ENCODE measurements around the gene MXRA7.

MXRA7 gene

DNA sequence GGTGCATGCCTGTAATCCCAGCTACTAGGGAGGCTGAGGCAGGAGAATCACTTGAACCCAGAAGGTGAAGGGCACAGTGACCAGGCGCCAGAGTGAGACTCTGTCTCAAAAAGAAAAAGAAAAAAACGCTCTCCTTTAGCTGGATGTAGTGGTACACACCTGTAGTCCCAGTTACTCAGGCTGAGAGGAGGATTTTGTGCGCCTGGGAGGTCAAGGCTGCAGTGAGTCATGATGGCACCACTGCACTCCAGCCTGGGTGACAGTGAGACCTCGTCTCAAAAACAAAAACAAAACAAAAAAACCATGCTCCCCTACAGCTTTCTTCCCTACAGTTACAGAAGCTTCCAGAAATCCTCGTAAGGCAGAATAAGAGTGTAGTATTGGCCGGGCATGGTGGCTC, 34.1 kb downstream of the MXRA7 start:
- no peak overlapping the region for H3K4me3 ChIP-seq
- peaks cover 17 to 47% (median 36%) of the 10 kb centered on the region in 3 donors for H3K36me3 ChIP-seq
- H3K4me1 ChIP-seq, result peaks cover 0 to 15% (median 7%) of the 10 kb centered on the region in 4 donors
- H3K9me3 ChIP-seq, result no peaks in the 10 kb centered on the region
- intact Hi-C loops (cut with DNase I; ENCODE audit: low total_unique reads), result no loop called here
- no peak overlapping the region for H3K27ac ChIP-seq
- no peaks in the 10 kb centered on the region for H3K27me3 ChIP-seq
- DNase-seq, result no peak
- TF ChIP-seq CTCF (IDR thresholded peaks at IDR 0.05), result no peak

DNA sequence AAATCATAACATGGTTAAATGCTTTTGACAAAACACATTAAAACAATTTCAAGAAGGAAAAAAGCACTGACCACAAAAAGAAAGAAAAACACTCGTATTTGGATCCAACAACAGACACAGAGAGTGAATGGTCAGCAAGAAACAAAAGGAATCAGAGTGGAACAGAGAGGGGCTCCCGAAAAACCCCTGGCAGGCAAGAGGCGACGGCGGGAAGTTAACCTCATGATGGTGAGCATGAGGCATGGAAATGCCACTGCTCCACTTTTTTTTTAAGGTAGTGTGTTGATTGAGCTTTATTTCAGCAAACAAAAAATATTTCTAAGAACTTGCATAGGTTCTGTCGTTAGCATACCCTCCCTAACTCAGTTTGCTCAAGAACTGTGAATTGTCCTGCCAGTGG, 35.1 kb downstream of the MXRA7 start:
- peaks cover 0 to 13% (median 8%) of the 10 kb centered on the region in 4 donors for H3K4me1 ChIP-seq
- H3K9me3 ChIP-seq, result no peaks in the 10 kb centered on the region
- no peak for TF ChIP-seq CTCF (IDR thresholded peaks at IDR 0.05)
- no peak for DNase-seq
- H3K36me3 ChIP-seq, result peaks cover 17 to 40% (median 30%) of the 10 kb centered on the region in 3 donors
- intact Hi-C loops (cut with DNase I; ENCODE audit: low total_unique reads), result no loop called here
- H3K27ac ChIP-seq, result no peak overlapping the region
- no peaks in the 10 kb centered on the region for H3K27me3 ChIP-seq
- H3K4me3 ChIP-seq, result no peak overlapping the region

DNA sequence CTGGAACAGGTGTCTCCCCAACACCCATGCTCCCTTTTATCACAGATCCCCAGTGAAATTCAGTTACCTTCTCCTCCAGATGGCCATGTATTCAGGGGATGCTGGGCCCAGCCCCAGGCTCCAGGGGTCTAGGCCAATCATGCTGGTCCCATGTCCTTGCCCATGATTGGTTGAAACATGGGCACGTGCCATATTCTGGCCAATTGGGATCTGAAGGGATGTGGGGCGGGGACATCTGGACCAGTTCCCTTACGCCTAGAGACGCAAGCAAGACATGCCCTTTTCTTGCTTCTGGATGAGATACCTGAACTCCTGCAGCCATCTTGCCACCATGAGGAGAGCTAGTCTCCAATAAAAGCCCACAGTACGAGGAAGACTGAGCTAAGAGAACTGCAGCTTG, 36.2 kb downstream of the MXRA7 start:
- peaks cover 0 to 13% (median 8%) of the 10 kb centered on the region in 4 donors for H3K4me1 ChIP-seq
- no peaks in the 10 kb centered on the region for H3K27me3 ChIP-seq
- intact Hi-C loops (cut with DNase I; ENCODE audit: low total_unique reads), result loop anchor here (5.0 kb wide), 1 partner anchor 43 kb away; no protein-coding TSS in a partner anchor
- no peak for DNase-seq
- TF ChIP-seq CTCF (IDR thresholded peaks at IDR 0.05), result no peak
- H3K27ac ChIP-seq, result no peak overlapping the region
- H3K4me3 ChIP-seq, result no peak overlapping the region
- peaks cover 17 to 35% (median 25%) of the 10 kb centered on the region in 3 donors for H3K36me3 ChIP-seq
- no peaks in the 10 kb centered on the region for H3K9me3 ChIP-seq

DNA sequence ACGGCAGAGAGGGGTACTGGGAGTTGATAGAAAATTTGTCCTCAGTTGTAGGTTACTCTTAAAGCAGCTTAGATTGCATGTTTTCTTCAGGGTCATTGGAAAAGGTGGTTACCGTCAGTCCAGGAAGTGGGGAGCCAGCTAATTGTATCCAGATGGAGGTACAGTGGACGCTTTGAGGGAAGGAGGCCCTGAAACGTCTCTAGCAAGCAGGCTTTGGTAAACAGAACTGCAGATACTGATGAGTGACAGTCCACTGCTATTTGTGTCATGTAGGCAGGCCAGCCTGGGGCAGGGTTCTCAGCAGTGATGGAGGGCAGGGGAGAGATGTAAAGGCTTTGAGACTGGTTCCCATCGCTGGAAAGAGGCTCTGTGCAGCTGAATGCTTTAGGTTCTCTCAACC, 37.0 kb downstream of the MXRA7 start:
- H3K4me3 ChIP-seq, result no peak overlapping the region
- TF ChIP-seq CTCF (IDR thresholded peaks at IDR 0.05), result no peak
- H3K4me1 ChIP-seq, result peaks cover 0 to 13% (median 8%) of the 10 kb centered on the region in 4 donors
- no peaks in the 10 kb centered on the region for H3K9me3 ChIP-seq
- H3K27me3 ChIP-seq, result no peaks in the 10 kb centered on the region
- intact Hi-C loops (cut with DNase I; ENCODE audit: low total_unique reads), result loop anchor here (5.0 kb wide), 1 partner anchor 44 kb away; no protein-coding TSS in a partner anchor
- H3K36me3 ChIP-seq, result peaks cover 17 to 32% (median 20%) of the 10 kb centered on the region in 3 donors
- H3K27ac ChIP-seq, result no peak overlapping the region
- DNase-seq, result no peak

- no peak for DNase-seq
- Histone ChIP-seq H3K4me1 (peaks cover 0 to 13% (median 8%) of the 10 kb centered on the region in 4 donors), H3K27me3 (peaks cover 0 to 2% of the 10 kb centered on the region in 2 donors), H3K4me3 (no peak overlapping the region), H3K27ac (no peak overlapping the region), H3K36me3 (peaks cover 14 to 26% (median 14%) of the 10 kb centered on the region in 3 donors), H3K9me3 (no peaks in the 10 kb centered on the region)
- intact Hi-C loops (cut with DNase I; ENCODE audit: low total_unique reads), result loop anchor here (5.0 kb wide), 1 partner anchor 44 kb away; no protein-coding TSS in a partner anchor
- no peak for TF ChIP-seq CTCF (IDR thresholded peaks at IDR 0.05)
Observed at GRCh38 chr17:76672892-76673291, 37.9 kb downstream of the MXRA7 start.

Data from tibial artery (tissue), 4 donors.